D721Med (cell line): ENCODE measurements around the gene STK10.

Experiments used
- DNase-seq: peaks from one replicate; pipeline ENCODE4 v3.0.0; 2011; ENCODE audit warnings: low spot score; ENCODE audit not compliant: insufficient read length
- FAIRE-seq: peaks from 2 replicates; lab custom pipeline; 2011; peaks lifted over from hg19 to GRCh38; lab: Jason Lieb, UNC
- TF ChIP-seq, protein P1 (sequence below): IDR thresholded peaks from 2 replicates; pipeline ENCODE4 v1.5.1; 2012; ENCODE audit warnings: mild to moderate bottlenecking, control low read depth; ENCODE audit not compliant: insufficient read depth; ENCODE audit errors: missing control alignments

Gene STK10

GRCh38 chr5:172187118-172188032 lies 649 bp downstream of the STK10 start:
- TF ChIP-seq, protein P1, sequence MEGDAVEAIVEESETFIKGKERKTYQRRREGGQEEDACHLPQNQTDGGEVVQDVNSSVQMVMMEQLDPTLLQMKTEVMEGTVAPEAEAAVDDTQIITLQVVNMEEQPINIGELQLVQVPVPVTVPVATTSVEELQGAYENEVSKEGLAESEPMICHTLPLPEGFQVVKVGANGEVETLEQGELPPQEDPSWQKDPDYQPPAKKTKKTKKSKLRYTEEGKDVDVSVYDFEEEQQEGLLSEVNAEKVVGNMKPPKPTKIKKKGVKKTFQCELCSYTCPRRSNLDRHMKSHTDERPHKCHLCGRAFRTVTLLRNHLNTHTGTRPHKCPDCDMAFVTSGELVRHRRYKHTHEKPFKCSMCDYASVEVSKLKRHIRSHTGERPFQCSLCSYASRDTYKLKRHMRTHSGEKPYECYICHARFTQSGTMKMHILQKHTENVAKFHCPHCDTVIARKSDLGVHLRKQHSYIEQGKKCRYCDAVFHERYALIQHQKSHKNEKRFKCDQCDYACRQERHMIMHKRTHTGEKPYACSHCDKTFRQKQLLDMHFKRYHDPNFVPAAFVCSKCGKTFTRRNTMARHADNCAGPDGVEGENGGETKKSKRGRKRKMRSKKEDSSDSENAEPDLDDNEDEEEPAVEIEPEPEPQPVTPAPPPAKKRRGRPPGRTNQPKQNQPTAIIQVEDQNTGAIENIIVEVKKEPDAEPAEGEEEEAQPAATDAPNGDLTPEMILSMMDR, result no peak
- DNase-seq (no peak), FAIRE-seq (no peak)

- DNase-seq, result no peak
- TF ChIP-seq, protein P1, result no peak
- no peak for FAIRE-seq
Observed at GRCh38 chr5:172186114-172186695, 1.8 kb downstream of the STK10 start.

DNA sequence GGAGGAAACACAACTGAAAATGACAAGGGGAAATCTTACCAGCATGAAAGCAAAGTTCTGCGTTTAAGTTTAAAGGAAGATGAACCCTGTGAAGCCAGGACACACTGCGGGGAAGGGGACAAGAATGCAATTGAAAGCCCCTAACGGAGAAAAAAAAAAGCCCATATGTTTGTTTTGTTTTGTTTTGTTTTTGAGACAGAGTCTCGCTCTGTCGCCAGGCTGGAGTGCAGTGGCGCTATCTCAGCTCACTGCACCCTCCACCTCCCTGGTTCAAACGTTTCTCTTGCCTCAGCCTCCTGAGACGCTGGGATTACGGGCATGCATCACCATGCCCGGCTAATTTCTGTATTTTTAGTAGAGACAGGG lies 2.9 kb downstream of the STK10 start:
- DNase-seq (no peak), FAIRE-seq (no peak)
- TF ChIP-seq, protein P1, result no peak

- TF ChIP-seq, protein P1, result no peak
- FAIRE-seq, result no peak
- no peak for DNase-seq
Observed at GRCh38 chr5:172183881-172184280, 4.1 kb downstream of the STK10 start.

GRCh38 chr5:172182291-172182690 lies 5.7 kb downstream of the STK10 start:
- DNase-seq (no peak), FAIRE-seq (no peak)
- TF ChIP-seq, protein P1, result no peak

- DNase-seq, result no peak
- FAIRE-seq, result no peak
- TF ChIP-seq, protein P1, result no peak
Observed at GRCh38 chr5:172180936-172181335, 7.1 kb downstream of the STK10 start.
